ENCODE results near the gene MEGF10. TPM values are rescaled to one million over a fixed set of nuclear protein-coding genes. Genes with fewer than 3 reads are reported as not detected.

Gene MEGF10
- polyA plus RNA-seq, 1 experiment = not detected

DNA sequence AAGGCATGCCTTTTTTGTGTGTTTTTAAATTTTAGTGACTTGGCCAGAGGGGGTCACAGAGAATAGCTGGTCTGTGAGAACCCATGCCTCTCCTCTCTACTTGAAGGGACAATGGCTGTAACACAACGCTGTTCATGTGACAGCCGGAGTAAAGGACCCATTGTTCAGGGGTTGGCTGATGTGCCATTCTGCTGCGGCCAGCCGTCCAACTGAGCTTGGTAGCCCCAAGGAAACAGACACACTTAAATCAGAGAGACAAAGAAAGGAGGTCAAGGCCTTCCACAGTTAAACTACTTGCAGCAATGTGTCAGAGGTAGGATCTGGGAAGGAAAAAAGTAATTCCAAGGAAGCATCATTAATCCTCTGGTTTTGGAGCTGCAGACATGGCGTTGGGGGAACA, 8.1 kb downstream of the MEGF10 start:
- no peaks in the 10 kb centered on the region for H3K36me3 ChIP-seq (ENCODE audit: control insufficient read depth, insufficient read depth, low read length)
- POLR2A ChIA-PET = no interaction called here
- no peak overlapping the region for H3K4me3 ChIP-seq (ENCODE audit: low read depth, low read length)
- H3K27me3 ChIP-seq (ENCODE audit: control insufficient read depth, insufficient read depth, low read length) = peaks cover 4% of the 10 kb centered on the region
- CTCF ChIA-PET = interaction anchor here (0.5 to 1.5 kb wide), 2 partner anchors 16 to 46 kb away, joined by 3 to 4 read pairs; no protein-coding TSS in a partner anchor
- no peak for DNase-seq (ENCODE audit: low read depth)
- TF ChIP-seq, protein P1, sequence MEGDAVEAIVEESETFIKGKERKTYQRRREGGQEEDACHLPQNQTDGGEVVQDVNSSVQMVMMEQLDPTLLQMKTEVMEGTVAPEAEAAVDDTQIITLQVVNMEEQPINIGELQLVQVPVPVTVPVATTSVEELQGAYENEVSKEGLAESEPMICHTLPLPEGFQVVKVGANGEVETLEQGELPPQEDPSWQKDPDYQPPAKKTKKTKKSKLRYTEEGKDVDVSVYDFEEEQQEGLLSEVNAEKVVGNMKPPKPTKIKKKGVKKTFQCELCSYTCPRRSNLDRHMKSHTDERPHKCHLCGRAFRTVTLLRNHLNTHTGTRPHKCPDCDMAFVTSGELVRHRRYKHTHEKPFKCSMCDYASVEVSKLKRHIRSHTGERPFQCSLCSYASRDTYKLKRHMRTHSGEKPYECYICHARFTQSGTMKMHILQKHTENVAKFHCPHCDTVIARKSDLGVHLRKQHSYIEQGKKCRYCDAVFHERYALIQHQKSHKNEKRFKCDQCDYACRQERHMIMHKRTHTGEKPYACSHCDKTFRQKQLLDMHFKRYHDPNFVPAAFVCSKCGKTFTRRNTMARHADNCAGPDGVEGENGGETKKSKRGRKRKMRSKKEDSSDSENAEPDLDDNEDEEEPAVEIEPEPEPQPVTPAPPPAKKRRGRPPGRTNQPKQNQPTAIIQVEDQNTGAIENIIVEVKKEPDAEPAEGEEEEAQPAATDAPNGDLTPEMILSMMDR (IDR thresholded peaks at IDR 0.05; ENCODE audit: insufficient read depth, low read depth, low read length) = no peak

DNA sequence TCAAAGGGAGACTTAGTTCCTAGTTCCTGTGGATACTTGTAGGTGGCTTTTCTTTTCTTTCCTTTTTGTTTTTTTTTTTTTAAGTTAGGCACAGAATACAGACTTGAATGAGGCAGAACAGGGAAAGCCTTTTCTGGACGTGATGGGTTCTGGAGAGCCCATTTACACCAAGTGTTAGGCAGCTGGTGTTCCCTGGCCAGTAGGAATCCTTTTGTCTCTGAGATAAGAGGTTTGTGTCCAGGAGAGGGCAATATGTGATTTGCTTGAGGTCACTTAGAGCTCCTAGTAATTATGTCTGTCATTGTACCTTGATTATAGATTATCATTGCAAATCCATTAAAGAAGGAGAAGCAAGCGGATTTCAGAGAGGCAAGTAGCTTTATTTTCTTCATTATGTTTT, 9.1 kb downstream of the MEGF10 start:
- POLR2A ChIA-PET = no interaction called here
- Histone ChIP-seq H3K27me3 (ENCODE audit: control insufficient read depth, insufficient read depth, low read length) (peaks cover 1% of the 10 kb centered on the region; the same call in 1 of the 2 replicates), H3K4me3 (ENCODE audit: low read depth, low read length) (no peak overlapping the region), H3K36me3 (ENCODE audit: control insufficient read depth, insufficient read depth, low read length) (no peaks in the 10 kb centered on the region)
- TF ChIP-seq, protein P1 (IDR thresholded peaks at IDR 0.05; ENCODE audit: insufficient read depth, low read depth, low read length) = no peak
- CTCF ChIA-PET = interaction anchor here (1.0 kb wide), 2 partner anchors 14 to 143 kb away, joined by 3 to 4 read pairs; no protein-coding TSS in a partner anchor
- no peak for DNase-seq (ENCODE audit: low read depth)

DNA sequence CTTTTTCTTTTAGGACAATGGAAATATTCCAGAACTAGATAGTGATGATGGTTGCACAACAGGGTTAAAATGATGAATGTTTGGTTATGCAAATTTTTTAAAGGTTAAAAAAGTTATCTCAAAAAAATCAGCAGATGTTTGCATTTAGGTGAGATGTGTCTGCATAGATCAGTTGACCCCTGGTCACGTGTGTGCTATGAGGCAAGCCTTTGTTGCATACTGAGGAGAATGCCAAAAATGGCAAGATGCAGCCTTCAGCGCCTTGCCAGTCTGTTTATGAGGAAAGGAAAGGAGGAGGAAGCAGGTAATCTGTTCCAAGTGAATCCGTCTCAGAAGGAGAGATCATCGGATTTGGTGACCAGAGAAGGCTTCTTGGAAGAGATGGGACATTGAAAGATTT, 11.9 kb downstream of the MEGF10 start:
- CTCF ChIA-PET = no interaction called here
- no peaks in the 10 kb centered on the region for H3K36me3 ChIP-seq (ENCODE audit: control insufficient read depth, insufficient read depth, low read length)
- DNase-seq (ENCODE audit: low read depth) = no peak
- H3K27me3 ChIP-seq (ENCODE audit: control insufficient read depth, insufficient read depth, low read length) = peaks cover 3% of the 10 kb centered on the region; the same call in 1 of the 2 replicates
- TF ChIP-seq, protein P1 (IDR thresholded peaks at IDR 0.05; ENCODE audit: insufficient read depth, low read depth, low read length) = no peak
- POLR2A ChIA-PET = no interaction called here
- H3K4me3 ChIP-seq (ENCODE audit: low read depth, low read length) = no peak overlapping the region

DNA sequence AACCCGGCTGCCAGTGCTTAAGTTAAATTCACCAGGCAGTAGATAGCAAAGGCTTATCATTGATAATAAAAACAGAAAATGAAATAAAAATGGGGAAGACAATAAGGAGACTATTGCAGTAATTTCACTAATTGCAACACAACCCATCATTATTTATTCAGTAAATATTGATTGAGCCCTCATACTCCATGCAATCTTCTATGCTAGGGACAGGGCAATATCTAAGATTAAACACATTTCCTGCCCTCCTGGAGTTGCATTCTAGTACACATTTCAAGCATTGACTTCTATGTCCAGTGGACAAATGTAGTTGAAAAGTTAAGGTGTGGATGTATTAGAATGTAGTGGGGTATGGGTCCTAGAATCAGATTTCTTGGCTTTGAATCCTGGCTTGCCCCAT, 12.8 kb downstream of the MEGF10 start:
- Histone ChIP-seq H3K36me3 (ENCODE audit: control insufficient read depth, insufficient read depth, low read length) (no peaks in the 10 kb centered on the region), H3K27me3 (ENCODE audit: control insufficient read depth, insufficient read depth, low read length) (peaks cover 3% of the 10 kb centered on the region; the same call in 1 of the 2 replicates), H3K4me3 (ENCODE audit: low read depth, low read length) (no peak overlapping the region)
- CTCF ChIA-PET = interaction anchor here (0.5 to 1.1 kb wide), 2 partner anchors 10 to 155 kb away, joined by 4 to 5 read pairs; no protein-coding TSS in a partner anchor
- DNase-seq (ENCODE audit: low read depth) = no peak
- POLR2A ChIA-PET = no interaction called here
- TF ChIP-seq, protein P1 (IDR thresholded peaks at IDR 0.05; ENCODE audit: insufficient read depth, low read depth, low read length) = no peak

DNA sequence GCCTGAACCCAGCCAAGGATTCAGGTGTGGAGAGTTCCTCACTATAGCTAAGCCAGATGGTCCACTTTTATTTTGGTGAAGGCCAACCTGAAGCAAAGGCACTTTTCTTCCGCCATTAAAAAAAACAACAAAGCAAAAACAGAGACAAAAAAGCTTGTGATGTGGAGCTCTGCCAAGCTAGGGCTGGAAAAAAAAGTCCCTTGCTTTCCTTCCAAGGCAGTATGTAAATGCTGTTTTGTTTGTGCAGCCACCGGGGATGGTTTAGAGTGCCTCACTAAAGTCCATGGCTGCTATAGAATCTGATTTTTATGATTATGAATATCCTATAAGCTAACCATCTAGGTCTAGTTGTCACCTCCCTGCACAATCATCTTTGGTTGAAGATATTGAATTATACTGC, 14.9 kb downstream of the MEGF10 start:
- TF ChIP-seq, protein P1 (IDR thresholded peaks at IDR 0.05; ENCODE audit: insufficient read depth, low read depth, low read length) = no peak
- peaks cover 4% of the 10 kb centered on the region for H3K27me3 ChIP-seq (ENCODE audit: control insufficient read depth, insufficient read depth, low read length)
- DNase-seq (ENCODE audit: low read depth) = no peak
- H3K4me3 ChIP-seq (ENCODE audit: low read depth, low read length) = no peak overlapping the region
- CTCF ChIA-PET = interaction anchor here (0.6 to 1.5 kb wide), 2 partner anchors 9 to 195 kb away, joined by 5 to 11 read pairs; no protein-coding TSS in a partner anchor
- no peaks in the 10 kb centered on the region for H3K36me3 ChIP-seq (ENCODE audit: control insufficient read depth, insufficient read depth, low read length)
- POLR2A ChIA-PET = no interaction called here

Data from BJ (cell line).